ENCODE data around the gene NOS1AP. TPM values are rescaled to one million over a fixed set of nuclear protein-coding genes. Genes with fewer than 3 reads are reported as not detected.

Gene NOS1AP
- total RNA-seq, 4 donors from 2014 or later = 8.5 to 34.8 (median 14.1) TPM

DNA sequence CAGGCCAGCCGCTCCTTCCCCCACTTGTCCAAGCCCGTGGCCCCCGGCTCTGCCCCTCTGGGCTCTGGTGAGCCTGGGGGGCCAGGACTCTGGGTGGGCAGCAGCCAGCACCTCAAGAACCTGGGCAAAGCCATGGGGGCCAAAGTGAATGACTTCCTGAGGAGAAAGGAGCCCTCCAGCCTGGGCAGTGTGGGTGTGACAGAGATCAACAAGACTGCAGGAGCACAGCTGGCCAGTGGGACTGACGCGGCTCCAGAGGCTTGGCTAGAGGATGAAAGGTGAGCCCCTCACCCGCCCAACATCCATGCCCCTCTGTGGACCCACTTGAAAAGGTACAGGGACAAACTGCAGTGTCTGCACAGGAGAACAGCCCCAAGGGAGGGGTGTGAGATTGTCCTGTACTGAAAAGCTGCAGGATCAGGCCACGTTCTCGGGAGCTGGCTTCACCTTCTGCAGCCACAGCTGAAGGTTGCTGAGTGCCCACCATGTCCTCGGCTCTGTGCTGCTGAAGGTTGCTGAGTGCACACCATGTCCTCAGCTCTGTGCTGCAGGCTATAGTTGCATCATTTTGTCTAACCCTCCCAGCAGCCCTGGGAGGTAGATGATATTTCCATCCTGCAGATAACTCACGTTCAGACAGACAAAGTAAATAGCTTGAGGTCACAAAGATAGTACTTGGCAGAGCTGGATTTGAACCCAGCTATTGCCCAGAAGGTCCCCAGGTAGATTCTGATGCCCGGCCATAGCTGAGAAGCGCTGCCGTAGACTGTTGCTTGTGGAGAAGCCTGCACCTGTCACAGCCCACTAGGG, 312.7 kb downstream of the NOS1AP start:
- H3K4me3 ChIP-seq = peak overlapping the region in 2 of 4 donors; percentile 8 to 17
- TF ChIP-seq EP300 (IDR thresholded peaks at IDR 0.05; ENCODE audit: low read depth) = no peak
- TF ChIP-seq, protein P1, sequence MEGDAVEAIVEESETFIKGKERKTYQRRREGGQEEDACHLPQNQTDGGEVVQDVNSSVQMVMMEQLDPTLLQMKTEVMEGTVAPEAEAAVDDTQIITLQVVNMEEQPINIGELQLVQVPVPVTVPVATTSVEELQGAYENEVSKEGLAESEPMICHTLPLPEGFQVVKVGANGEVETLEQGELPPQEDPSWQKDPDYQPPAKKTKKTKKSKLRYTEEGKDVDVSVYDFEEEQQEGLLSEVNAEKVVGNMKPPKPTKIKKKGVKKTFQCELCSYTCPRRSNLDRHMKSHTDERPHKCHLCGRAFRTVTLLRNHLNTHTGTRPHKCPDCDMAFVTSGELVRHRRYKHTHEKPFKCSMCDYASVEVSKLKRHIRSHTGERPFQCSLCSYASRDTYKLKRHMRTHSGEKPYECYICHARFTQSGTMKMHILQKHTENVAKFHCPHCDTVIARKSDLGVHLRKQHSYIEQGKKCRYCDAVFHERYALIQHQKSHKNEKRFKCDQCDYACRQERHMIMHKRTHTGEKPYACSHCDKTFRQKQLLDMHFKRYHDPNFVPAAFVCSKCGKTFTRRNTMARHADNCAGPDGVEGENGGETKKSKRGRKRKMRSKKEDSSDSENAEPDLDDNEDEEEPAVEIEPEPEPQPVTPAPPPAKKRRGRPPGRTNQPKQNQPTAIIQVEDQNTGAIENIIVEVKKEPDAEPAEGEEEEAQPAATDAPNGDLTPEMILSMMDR (IDR thresholded peaks at IDR 0.05) = no peak
- no peak for TF ChIP-seq POLR2A (IDR thresholded peaks at IDR 0.05)
- TF ChIP-seq POLR2AphosphoS5 (IDR thresholded peaks at IDR 0.05) = no peak
- no peaks in the 10 kb centered on the region for H3K27me3 ChIP-seq
- H3K4me1 ChIP-seq = peaks cover 16 to 29% (median 21%) of the 10 kb centered on the region in 4 donors
- no peaks in the 10 kb centered on the region for H3K36me3 ChIP-seq
- in situ Hi-C loops (cut with MboI; ENCODE audit: low pct_ligation_motif_present in 1 of 4, low pct_unique_long_range_greater_than_20kb in 1 of 4, low sequenced_read_pairs in 3 of 4) = loop anchor here in 2 of 4 donors (10.0 to 25.0 kb wide), 2 partner anchors 327 to 595 kb away; no protein-coding TSS in a partner anchor
- peak; percentile 43 for DNase-seq
- peak overlapping the region; percentile 92 to 94 (median 92) for H3K27ac ChIP-seq
- WGBS, 2 donors (ENCODE audit: low coverage in 1 of 2) = 73% methylated on average over 13 of the region's 13 CpGs; no CpG with 5 or more reads in 1 of the 2 donors
- H3K9me3 ChIP-seq = no peaks in the 10 kb centered on the region
- intact Hi-C loops (cut with DNase I; ENCODE audit: low total_unique reads) = no loop called here

DNA sequence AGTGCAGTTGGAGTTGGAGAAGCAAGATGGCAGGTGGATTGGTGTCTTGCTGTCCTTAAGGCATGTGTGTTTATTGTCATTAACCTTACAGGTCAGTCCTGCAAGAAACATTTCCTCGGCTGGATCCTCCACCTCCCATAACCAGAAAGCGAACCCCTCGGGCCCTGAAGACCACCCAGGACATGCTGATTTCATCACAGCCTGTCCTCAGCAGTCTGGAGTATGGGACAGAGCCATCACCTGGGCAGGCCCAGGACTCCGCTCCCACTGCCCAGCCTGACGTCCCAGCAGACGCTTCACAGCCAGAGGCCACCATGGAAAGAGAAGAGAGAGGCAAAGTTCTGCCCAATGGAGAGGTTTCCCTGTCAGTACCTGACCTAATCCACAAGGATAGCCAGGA, 313.6 kb downstream of the NOS1AP start:
- Histone ChIP-seq H3K4me3 (no peak overlapping the region), H3K4me1 (peaks cover 16 to 29% (median 21%) of the 10 kb centered on the region in 4 donors), H3K27ac (peak overlapping the region; percentile 92 to 94 (median 92)), H3K9me3 (no peaks in the 10 kb centered on the region), H3K36me3 (no peaks in the 10 kb centered on the region), H3K27me3 (no peaks in the 10 kb centered on the region)
- no peak for DNase-seq
- in situ Hi-C loops (cut with MboI; ENCODE audit: low pct_ligation_motif_present in 1 of 4, low pct_unique_long_range_greater_than_20kb in 1 of 4, low sequenced_read_pairs in 3 of 4) = loop anchor here in 2 of 4 donors (10.0 to 25.0 kb wide), 2 partner anchors 328 to 596 kb away; no protein-coding TSS in a partner anchor
- 92 to 100% methylated on average over 1 to 6 of the region's 6 CpGs for WGBS, 2 donors (ENCODE audit: low coverage in 1 of 2)
- intact Hi-C loops (cut with DNase I; ENCODE audit: low total_unique reads) = no loop called here
- TF ChIP-seq, protein P1 (IDR thresholded peaks at IDR 0.05) = no peak
- TF ChIP-seq EP300 (IDR thresholded peaks at IDR 0.05; ENCODE audit: low read depth) (no peak), POLR2A (IDR thresholded peaks at IDR 0.05) (no peak), POLR2AphosphoS5 (IDR thresholded peaks at IDR 0.05) (no peak)

DNA sequence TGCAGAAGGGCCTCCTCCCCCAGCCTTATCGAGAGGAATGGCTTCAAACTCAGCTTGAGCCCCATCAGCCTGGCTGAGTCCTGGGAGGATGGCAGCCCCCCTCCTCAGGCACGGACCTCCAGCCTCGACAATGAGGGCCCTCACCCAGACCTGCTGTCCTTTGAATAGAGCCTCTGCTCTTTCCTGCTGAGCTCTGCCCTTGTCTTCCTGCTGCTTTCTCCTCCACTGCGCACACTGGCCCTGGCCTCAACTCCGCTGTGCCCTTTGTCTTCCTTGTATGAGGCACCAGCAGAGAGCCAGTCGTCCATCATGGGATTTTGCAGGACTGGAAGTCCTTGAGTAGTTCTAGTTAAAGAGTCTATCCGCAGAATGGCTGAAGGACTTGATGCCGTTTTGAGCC, 314.0 kb downstream of the NOS1AP start:
- H3K27me3 ChIP-seq = no peaks in the 10 kb centered on the region
- no peak overlapping the region for H3K4me3 ChIP-seq
- TF ChIP-seq POLR2AphosphoS5 (IDR thresholded peaks at IDR 0.05) (no peak), EP300 (IDR thresholded peaks at IDR 0.05; ENCODE audit: low read depth) (no peak), POLR2A (IDR thresholded peaks at IDR 0.05) (no peak)
- TF ChIP-seq, protein P1 (IDR thresholded peaks at IDR 0.05) = no peak
- H3K9me3 ChIP-seq = no peaks in the 10 kb centered on the region
- in situ Hi-C loops (cut with MboI; ENCODE audit: low pct_ligation_motif_present in 1 of 4, low pct_unique_long_range_greater_than_20kb in 1 of 4, low sequenced_read_pairs in 3 of 4) (loop anchor here in 2 of 4 donors (10.0 to 25.0 kb wide), 2 partner anchors 329 to 596 kb away; no protein-coding TSS in a partner anchor), intact Hi-C loops (cut with DNase I; ENCODE audit: low total_unique reads) (no loop called here)
- H3K4me1 ChIP-seq = peaks cover 16 to 32% (median 21%) of the 10 kb centered on the region in 4 donors
- H3K36me3 ChIP-seq = no peaks in the 10 kb centered on the region
- no peak for DNase-seq
- WGBS, 2 donors (ENCODE audit: low coverage in 1 of 2) = 90 to 93% methylated on average over 3 to 8 of the region's 8 CpGs
- peak overlapping the region in 1 of 4 donors; percentile 94 for H3K27ac ChIP-seq

DNA sequence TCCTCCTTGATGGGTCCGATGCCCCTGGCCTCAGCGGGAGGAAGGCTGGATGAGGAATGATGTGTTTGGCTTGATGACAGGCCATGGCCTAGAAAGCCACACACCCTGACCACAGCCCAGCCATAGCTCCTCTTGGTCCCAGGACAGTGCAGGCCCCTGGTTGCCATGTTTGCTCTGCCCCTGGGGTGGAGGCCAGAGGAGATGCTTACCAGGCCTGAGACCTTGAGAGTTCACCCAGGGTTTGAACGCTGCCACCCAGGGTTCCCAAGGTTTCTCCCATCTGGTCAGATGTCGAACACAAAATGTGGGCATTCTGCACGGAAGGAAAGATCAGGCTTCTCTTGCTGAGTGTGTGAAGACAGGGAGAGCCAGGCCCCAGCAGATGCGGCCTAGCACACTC, 314.6 kb downstream of the NOS1AP start:
- whole genome bisulfite sequencing, 2 donors (ENCODE audit: low coverage in 1 of 2) = 92% methylated on average over 6 of the region's 6 CpGs; no CpG with 5 or more reads in 1 of the 2 donors
- Histone ChIP-seq H3K27me3 (no peaks in the 10 kb centered on the region), H3K4me1 (peaks cover 19 to 38% (median 24%) of the 10 kb centered on the region in 4 donors), H3K27ac (no peak overlapping the region), H3K9me3 (no peaks in the 10 kb centered on the region), H3K4me3 (no peak overlapping the region), H3K36me3 (no peaks in the 10 kb centered on the region)
- DNase-seq = no peak
- intact Hi-C loops (cut with DNase I; ENCODE audit: low total_unique reads) (no loop called here), in situ Hi-C loops (cut with MboI; ENCODE audit: low pct_ligation_motif_present in 1 of 4, low pct_unique_long_range_greater_than_20kb in 1 of 4, low sequenced_read_pairs in 3 of 4) (loop anchor here in 2 of 4 donors (10.0 to 25.0 kb wide), 2 partner anchors 329 to 597 kb away; no protein-coding TSS in a partner anchor)
- no peak for TF ChIP-seq EP300 (IDR thresholded peaks at IDR 0.05; ENCODE audit: low read depth)
- no peak for TF ChIP-seq POLR2A (IDR thresholded peaks at IDR 0.05)
- TF ChIP-seq POLR2AphosphoS5 (IDR thresholded peaks at IDR 0.05) = no peak

All from transverse colon (tissue), 4 donors.